H1 (cell line): ENCODE measurements around the gene TFAP2E. TPM values are rescaled to one million over a fixed set of nuclear protein-coding genes. Genes with fewer than 3 reads are reported as not detected.

ENCODE experiments used
- CTCF ChIA-PET: fragments of 300-600 bp; sonication (Branson Sonifier 250); formaldehyde crosslinking; loops from one replicate; lab custom pipeline; 2021; ENCODE audit not compliant: partially characterized antibody; lab: Charles Lee
- POLR2A ChIA-PET: fragments of 300-600 bp; sonication (Branson Sonifier 250); formaldehyde crosslinking; loops from one replicate; lab custom pipeline; 2021; ENCODE audit warnings: inconsistent platforms; ENCODE audit not compliant: partially characterized antibody; lab: Charles Lee
- DNase-seq, 2 experiments: peaks; one replicate each; pipeline versions ENCODE4 v3.0.0 to v3.0.0-alpha.2; 2010 to 2022; ENCODE audit warnings: low spot score in 2 of 2, low read depth in 1 of 2, mixed read lengths in 1 of 2
- FAIRE-seq: peaks from 2 replicates; lab custom pipeline; 2011; peaks lifted over from hg19 to GRCh38; lab: Jason Lieb, UNC
- H2AFZ ChIP-seq: 2 replicates; pipeline ENCODE4 v1.8.1; 2012; ENCODE audit warnings: low read length, inconsistent platforms
- H2AK5ac ChIP-seq: 2 replicates; pipeline ENCODE4 v1.6.1; 2013; ENCODE audit warnings: low read depth, low read length
- H2BK120ac ChIP-seq: replicated peaks from 2 replicates; pipeline ENCODE3; 2013; ENCODE audit warnings: low read depth, low read length, inconsistent platforms
- H2BK12ac ChIP-seq: 2 replicates; pipeline ENCODE4 v1.6.1; 2013; ENCODE audit warnings: low read depth, low read length
- H2BK15ac ChIP-seq: 2 replicates; pipeline ENCODE4 v1.6.1; 2013; ENCODE audit warnings: low read length
- H2BK20ac ChIP-seq: 2 replicates; pipeline ENCODE4 v1.6.1; 2013; ENCODE audit warnings: low read length
- H2BK5ac ChIP-seq: 2 replicates; pipeline ENCODE4 v1.6.1; 2013; ENCODE audit warnings: low read depth, low read length
- H3K14ac ChIP-seq: 2 replicates; pipeline ENCODE4 v1.6.1; 2013; ENCODE audit warnings: inconsistent platforms; ENCODE audit not compliant: insufficient read length
- H3K18ac ChIP-seq: 2 replicates; pipeline ENCODE4 v1.6.1; 2013; ENCODE audit warnings: low read length; ENCODE audit errors: extremely low read depth
- H3K23ac ChIP-seq: 2 replicates; pipeline ENCODE4 v1.6.1; 2013; ENCODE audit warnings: inconsistent platforms; ENCODE audit not compliant: insufficient read length
- H3K23me2 ChIP-seq: 2 replicates; pipeline ENCODE4 v1.6.1; 2013; ENCODE audit warnings: low read depth, low read length
- H3K27ac ChIP-seq: 2 replicates; pipeline ENCODE4 v1.6.1; 2011; ENCODE audit warnings: low read depth, low read length, inconsistent platforms
- H3K27me3 ChIP-seq, 4 experiments: replicated peaks in 1 of 4; 1 replicate in 1 of 4; 2 replicates in 3 of 4; pipeline versions ENCODE4 v1.6.1 to v1.8.1; 2011 to 2013; ENCODE audit warnings: low read length in 3 of 4, mild to moderate bottlenecking in 3 of 4, inconsistent platforms in 2 of 4, mixed read lengths in 2 of 4, moderate library complexity in 1 of 4; ENCODE audit not compliant: control insufficient read depth in 3 of 4, insufficient read depth in 3 of 4; ENCODE audit errors: extremely low read depth in 1 of 4
- H3K36me3 ChIP-seq, 4 experiments: 2 replicates each; pipeline versions ENCODE4 v1.6.1 to v1.8.1; 2011 to 2013; ENCODE audit warnings: mild to moderate bottlenecking in 4 of 4, low read length in 3 of 4, moderate library complexity in 2 of 4, control low read depth in 1 of 4, inconsistent platforms in 1 of 4; ENCODE audit not compliant: insufficient read depth in 4 of 4, control insufficient read depth in 2 of 4
- H3K4ac ChIP-seq: replicated peaks from 2 replicates; pipeline ENCODE3; 2013; ENCODE audit warnings: low read length, low read depth, mixed read lengths, inconsistent platforms; ENCODE audit not compliant: insufficient read length
- H3K4me1 ChIP-seq, 4 experiments: replicated peaks in 1 of 4; 1 replicate in 1 of 4; 2 replicates in 3 of 4; pipeline versions ENCODE4 v1.6.1 to v1.8.1; 2011 to 2013; ENCODE audit warnings: low read length in 3 of 4, inconsistent platforms in 2 of 4, mixed read lengths in 1 of 4; ENCODE audit not compliant: insufficient read depth in 4 of 4, control insufficient read depth in 3 of 4
- H3K4me2 ChIP-seq, 2 experiments: 2 replicates each; pipeline versions ENCODE4 v1.6.1 to v1.8.1; 2011 to 2013; ENCODE audit warnings: low read depth in 2 of 2, low read length in 2 of 2, control low read depth in 1 of 2, inconsistent platforms in 1 of 2, mild to moderate bottlenecking in 1 of 2; ENCODE audit not compliant: insufficient read depth in 1 of 2
- H3K4me3 ChIP-seq, 4 experiments: fragments of 200-600, 300-600 bp in 1 of 4; sonication (generic), shearing (Covaris generic), sonication (Bioruptor Twin) in 1 of 4; 2 replicates each; pipeline versions ENCODE4 v1.5.1 to v1.8.1; 2011 to 2016; ENCODE audit warnings: low read length in 4 of 4, low read depth in 3 of 4, control low read depth in 2 of 4, inconsistent platforms in 2 of 4, mild to moderate bottlenecking in 2 of 4, mixed read lengths in 1 of 4, moderate library complexity in 1 of 4; ENCODE audit not compliant: insufficient read depth in 2 of 4; ENCODE audit errors: extremely low read depth in 1 of 4
- H3K56ac ChIP-seq: replicated peaks from 2 replicates; pipeline ENCODE3; 2013; ENCODE audit warnings: low read depth, mild to moderate bottlenecking, mixed read lengths, low read length, inconsistent platforms; ENCODE audit not compliant: insufficient read length
- H3K79me1 ChIP-seq: 2 replicates; pipeline ENCODE4 v1.6.1; 2013; ENCODE audit warnings: low read depth, low read length, control low read depth
- H3K79me2 ChIP-seq, 2 experiments: 2 replicates each; pipeline versions ENCODE4 v1.6.1 to v1.8.1; 2012 to 2013; ENCODE audit warnings: low read length in 2 of 2, mild to moderate bottlenecking in 2 of 2, inconsistent platforms in 1 of 2; ENCODE audit not compliant: insufficient read depth in 2 of 2, control insufficient read depth in 1 of 2
- H3K9ac ChIP-seq, 4 experiments: replicated peaks in 1 of 4; 1 replicate in 1 of 4; 2 replicates in 3 of 4; pipeline versions ENCODE4 v1.6.1 to v1.8.1; 2011 to 2013; ENCODE audit warnings: low read depth in 3 of 4, low read length in 3 of 4, control low read depth in 2 of 4, mild to moderate bottlenecking in 2 of 4, moderate library complexity in 2 of 4, inconsistent platforms in 1 of 4; ENCODE audit errors: extremely low read depth in 1 of 4
- H3K9me3 ChIP-seq, 2 experiments: 2 replicates each; pipeline versions ENCODE4 v1.6.1 to v1.8.1; 2012 to 2013; ENCODE audit warnings: mild to moderate bottlenecking in 2 of 2, moderate library complexity in 2 of 2, control low read depth in 1 of 2, inconsistent platforms in 1 of 2, low read depth in 1 of 2, low read length in 1 of 2, mixed read lengths in 1 of 2; ENCODE audit not compliant: insufficient read depth in 2 of 2
- H4K20me1 ChIP-seq, 2 experiments: replicated peaks in 1 of 2; 2 replicates each; pipeline versions ENCODE3 to v1.8.1; 2011 to 2013; ENCODE audit warnings: inconsistent platforms in 2 of 2, low read length in 2 of 2, mild to moderate bottlenecking in 1 of 2; ENCODE audit not compliant: insufficient read depth in 2 of 2, control insufficient read depth in 1 of 2
- H4K5ac ChIP-seq: 2 replicates; pipeline ENCODE4 v1.6.1; 2013; ENCODE audit warnings: low read length, low read depth, mixed read lengths, inconsistent platforms; ENCODE audit not compliant: insufficient read length
- H4K8ac ChIP-seq: 2 replicates; pipeline ENCODE4 v1.8.0; 2013; ENCODE audit warnings: mild to moderate bottlenecking, moderate library complexity, low read length, inconsistent platforms; ENCODE audit not compliant: insufficient read depth; ENCODE audit errors: extremely low read depth
- H4K91ac ChIP-seq: replicated peaks from 2 replicates; pipeline ENCODE3; 2013; ENCODE audit warnings: low read length, mixed read lengths, inconsistent platforms; ENCODE audit not compliant: insufficient read length
- BRCA1 ChIP-seq: IDR thresholded peaks from 2 replicates; pipeline ENCODE4 v1.6.1; 2012; ENCODE audit warnings: low read depth, low read length, improper control_type of control experiment
- NANOG ChIP-seq: IDR thresholded peaks from 2 replicates; pipeline ENCODE4 v1.6.1; 2011; ENCODE audit warnings: low read length, low read depth, mild to moderate bottlenecking, inconsistent platforms; ENCODE audit not compliant: insufficient read depth, poor library complexity, severe bottlenecking
- RAD21 ChIP-seq, 2 experiments: IDR thresholded peaks in 1 of 2; conservative IDR thresholded peaks in 1 of 2; 2 replicates each; pipeline ENCODE4 v1.6.1; 2011; ENCODE audit warnings: low read depth in 2 of 2, low read length in 2 of 2, improper control_type of control experiment in 1 of 2, inconsistent platforms in 1 of 2, mild to moderate bottlenecking in 1 of 2, moderate library complexity in 1 of 2
- WGBS, 2 experiments: shearing (Covaris generic) in 1 of 2; methylation state at CpG; one replicate each; pipeline versions ENCODE4 v1.1.6 to v1.1.7; 2013 to 2015; ENCODE audit warnings: low lambda C conversion rate in 2 of 2, mixed read lengths in 2 of 2, inconsistent platforms in 1 of 2, low coverage in 1 of 2, missing lambda C conversion rate in 1 of 2; ENCODE audit not compliant: insufficient replicate concordance in 2 of 2, insufficient coverage in 1 of 2, insufficient read length in 1 of 2; ENCODE audit errors: extremely low coverage in 1 of 2, missing lambda C conversion rate in 1 of 2; 5-methylcytosine and 5-hydroxymethylcytosine counted together
- polyA plus RNA-seq, 7 experiments: library from polyadenylated mRNA; depleted of rRNA in 3 of 7; stranded (reverse) in 5 of 7; unstranded in 2 of 7; fragments of >200 nt in 5 of 7; fragments of 200-250 nt in 2 of 7; gene quantifications; 1 replicate in 5 of 7; 2 replicates in 1 of 7; 4 replicates in 1 of 7; pipeline versions ENCODE4 v1.2.1 to v1.2.3, GENCODE V29; 2011 to 2013; ENCODE audit warnings: missing spikeins in 2 of 7, mixed read lengths in 2 of 7
- total RNA-seq: library from RNA; stranded (reverse); fragmentation: NEBNext Ultra II Directional; extraction: Animal tissue kit (Norgen Biotek cat#: 25700); gene quantifications from 2 replicates; pipeline ENCODE4 v1.2.1, GENCODE V29; 2021

TFAP2E gene
- total and polyA plus RNA-seq, 2 of the 8 experiments (the other 6 are each of a cell fraction or from before 2014, with no cell fraction given): 0.24 to 0.50 TPM

GRCh38 chr1:35611655-35612054 lies 38.5 kb downstream of the TFAP2E start:
- Histone ChIP-seq H2BK20ac (no peak overlapping the region), H3K79me1 (peaks cover 2% of the 10 kb centered on the region; the same call in 1 of the 2 replicates), H3K79me2 (peaks cover 0 to 29% of the 10 kb centered on the region in 2 experiments; a peak in 2 of 4 replicates), H4K5ac (no peak overlapping the region), H2BK12ac (no peak overlapping the region), H3K4me3 (no peak overlapping the region), H2AK5ac (no peak overlapping the region), H3K18ac (no peak overlapping the region), H2BK120ac (no peak overlapping the region), H3K14ac (no peak overlapping the region), H3K27ac (no peak overlapping the region), H3K23ac (no peak overlapping the region), H2BK15ac (no peak overlapping the region), H3K27me3 (no peaks in the 10 kb centered on the region), H3K4me2 (no peak overlapping the region), H3K23me2 (no peaks in the 10 kb centered on the region), H3K4me1 (no peaks in the 10 kb centered on the region), H4K91ac (no peak overlapping the region), H3K56ac (no peak overlapping the region), H3K9me3 (no peaks in the 10 kb centered on the region), H4K20me1 (peaks cover 6% of the 10 kb centered on the region in 2 experiments), H3K36me3 (peaks cover 4 to 34% (median 20%) of the 10 kb centered on the region in 4 experiments; a peak in 6 of 8 replicates), H2AFZ (no peak overlapping the region), H2BK5ac (no peak overlapping the region), H3K9ac (no peak overlapping the region), H3K4ac (no peak overlapping the region), H4K8ac (no peak overlapping the region)
- ChIA-PET POLR2A (no interaction called here), CTCF (interaction anchor here (0.6 to 1.4 kb wide), 4 partner anchors 43 to 576 kb away, joined by 3 to 4 read pairs (median 3); no protein-coding TSS in a partner anchor)
- FAIRE-seq (no peak), DNase-seq (no peak)
- no peak for TF ChIP-seq BRCA1
- no peak for TF ChIP-seq NANOG
- TF ChIP-seq RAD21 (IDR thresholded peaks at IDR 0.05 in 1 of 2, conservative IDR thresholded peaks at IDR 0.05 in 1 of 2; ENCODE audit: low read depth in 2 of 2, low read length in 2 of 2): no peak
- WGBS, 2 experiments: 88% methylated on average over 7 of the region's 7 CpGs; no CpG with 5 or more reads in 1 of the 2 experiments
